Right lobe of liver (tissue), 4 donors: ENCODE results near the gene COL23A1.

Source experiments
- CTCF ChIP-seq, 4 donors: fragments of 200-600 bp in 3 of 4; fragments of 450-650 bp in 1 of 4; IDR thresholded peaks; one replicate each; pipeline versions ENCODE4 v1.5.1 to v1.8.0; 2016 to 2022; ENCODE audit warnings: antibody characterized with exemption in 4 of 4, mild to moderate bottlenecking in 2 of 4
- POLR2A ChIP-seq: fragments of 450-650 bp; IDR thresholded peaks from one replicate; pipeline ENCODE4 v1.6.1; 2017; ENCODE audit warnings: antibody characterized with exemption, mild to moderate bottlenecking
- donor health status: DM: no; HTN: no; CAD: no.
- donor health status: DM: no; HTN: no; CAD: no.
- donor health status: DM: no; HTN: yes; CAD: no.

GRCh38 chr5:178627259-178627598 lies 37.0 kb upstream of the COL23A1 start:
- TF ChIP-seq POLR2A (no peak), CTCF (IDR thresholded peaks at IDR 0.05) (no peak)
